Measurements from ENCODE around the gene LYL1.
"Not testable (repeated sequence)": the region's sequence is repeated elsewhere in the genome, so short reads cannot be mapped to it uniquely, and the experiment has no call there.

Gene LYL1

GRCh38 chr19:13102666-13103580, at the start of gene LYL1:
TSS of gene LYL1 (minus strand) at chr19:13102858. CDS start at chr19:13101171, 1,687 bp downstream.
- DNase-seq (ENCODE audit: low read depth): peak; percentile 70

GRCh38 chr19:13151605-13152355, 49.1 kb upstream of the LYL1 start:
- DNase-seq (ENCODE audit: low read depth): peak; percentile 94

- DNase-seq (ENCODE audit: low read depth): no peak
Observed at GRCh38 chr19:13150931-13151604, 48.4 kb upstream of the LYL1 start.

GRCh38 chr19:13150187-13150930, 47.7 kb upstream of the LYL1 start, which contains the start of the genes IER2 and STX10:
TSS of gene IER2 (plus strand) at chr19:13150411. CDS start at chr19:13153187, 2,776 bp downstream.
TSS of gene STX10 (minus strand) at chr19:13150375. CDS start at chr19:13150173, 202 bp downstream.
- DNase-seq (ENCODE audit: low read depth): peak; percentile 93

- DNase-seq (ENCODE audit: low read depth): no peak
Observed at GRCh38 chr19:13149628-13150186, 47.0 kb upstream of the LYL1 start.

- DNase-seq (ENCODE audit: low read depth): not testable (repeated sequence)
Observed at GRCh38 chr19:13149173-13149627, 46.5 kb upstream of the LYL1 start.

GRCh38 chr19:13146763-13147563, 44.3 kb upstream of the LYL1 start:
- DNase-seq (ENCODE audit: low read depth): no peak

- DNase-seq (ENCODE audit: low read depth): no peak
Observed at GRCh38 chr19:13139633-13140311, 37.1 kb upstream of the LYL1 start.

- DNase-seq (ENCODE audit: low read depth): no peak
Observed at GRCh38 chr19:13138916-13139198, 36.2 kb upstream of the LYL1 start.

- DNase-seq (ENCODE audit: low read depth): no peak
Observed at GRCh38 chr19:13138171-13138915, 35.7 kb upstream of the LYL1 start.

GRCh38 chr19:13137290-13137794, 34.7 kb upstream of the LYL1 start:
- DNase-seq (ENCODE audit: low read depth): no peak

GRCh38 chr19:13135068-13136062, 32.7 kb upstream of the LYL1 start:
- DNase-seq (ENCODE audit: low read depth): no peak

GRCh38 chr19:13134626-13135025, 32.0 kb upstream of the LYL1 start:
- no peak for DNase-seq (ENCODE audit: low read depth)

GRCh38 chr19:13133241-13133870, 30.7 kb upstream of the LYL1 start:
- DNase-seq (ENCODE audit: low read depth): no peak

GRCh38 chr19:13132471-13133180, 30.0 kb upstream of the LYL1 start:
- peak; percentile 86 for DNase-seq (ENCODE audit: low read depth)

GRCh38 chr19:13130886-13131490, 28.3 kb upstream of the LYL1 start:
- no peak for DNase-seq (ENCODE audit: low read depth)
